ENCODE results near the gene NELL2. TPM values are rescaled to one million over a fixed set of nuclear protein-coding genes. Genes with fewer than 3 reads are reported as not detected.

Gene NELL2
- total RNA-seq, 1 donor from 2014 or later = 27.1 TPM

GRCh38 chr12:44889926-44890325 is 13.8 kb upstream of the NELL2 start:
- Mint-ChIP-seq H3K4me1 (ENCODE audit: unreplicated experiment) (peaks cover 5% of the 10 kb centered on the region), H3K36me3 (no peaks in the 10 kb centered on the region), H3K9me3 (peaks cover 4% of the 10 kb centered on the region), H3K27me3 (no peaks in the 10 kb centered on the region), H3K27ac (peak overlapping the region; percentile 42), H3K4me3 (no peak overlapping the region)
- TF ChIP-seq CTCF (conservative IDR thresholded peaks at IDR 0.05) = no peak
- DNase-seq (ENCODE audit: extremely low spot score, unreplicated experiment) = no peak

GRCh38 chr12:44889162-44889561 is 13.0 kb upstream of the NELL2 start:
- Mint-ChIP-seq H3K27ac (no peak overlapping the region), H3K36me3 (no peaks in the 10 kb centered on the region), H3K9me3 (peaks cover 4% of the 10 kb centered on the region), H3K4me1 (ENCODE audit: unreplicated experiment) (peaks cover 5% of the 10 kb centered on the region), H3K4me3 (no peak overlapping the region), H3K27me3 (no peaks in the 10 kb centered on the region)
- TF ChIP-seq CTCF (conservative IDR thresholded peaks at IDR 0.05) = no peak
- no peak for DNase-seq (ENCODE audit: extremely low spot score, unreplicated experiment)

DNA sequence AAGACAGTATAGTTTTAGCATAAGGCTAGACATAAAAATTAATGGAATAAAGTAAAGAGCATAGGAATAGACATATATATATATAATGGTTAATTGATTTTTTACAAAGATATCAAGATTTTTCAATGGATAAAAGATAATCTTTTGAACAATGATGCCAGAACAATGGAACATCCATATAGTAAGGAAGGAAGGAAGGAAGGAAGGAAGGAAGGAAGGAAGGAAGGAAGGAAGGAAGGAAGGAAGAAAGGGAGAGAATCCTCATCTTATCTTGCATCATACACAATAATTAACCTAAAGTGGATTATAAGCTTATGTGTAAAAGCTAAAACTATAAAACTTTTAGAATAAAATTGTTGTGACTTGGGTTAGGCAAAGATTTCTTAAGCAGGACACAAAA is 9.8 kb upstream of the NELL2 start:
- TF ChIP-seq CTCF (conservative IDR thresholded peaks at IDR 0.05) = no peak
- peaks cover 5% of the 10 kb centered on the region for H3K4me1 Mint-ChIP-seq (ENCODE audit: unreplicated experiment)
- no peak overlapping the region for H3K27ac Mint-ChIP-seq
- H3K4me3 Mint-ChIP-seq = no peak overlapping the region
- peaks cover 4% of the 10 kb centered on the region for H3K9me3 Mint-ChIP-seq
- no peak for DNase-seq (ENCODE audit: extremely low spot score, unreplicated experiment)
- H3K36me3 Mint-ChIP-seq = no peaks in the 10 kb centered on the region
- H3K27me3 Mint-ChIP-seq = no peaks in the 10 kb centered on the region

DNA sequence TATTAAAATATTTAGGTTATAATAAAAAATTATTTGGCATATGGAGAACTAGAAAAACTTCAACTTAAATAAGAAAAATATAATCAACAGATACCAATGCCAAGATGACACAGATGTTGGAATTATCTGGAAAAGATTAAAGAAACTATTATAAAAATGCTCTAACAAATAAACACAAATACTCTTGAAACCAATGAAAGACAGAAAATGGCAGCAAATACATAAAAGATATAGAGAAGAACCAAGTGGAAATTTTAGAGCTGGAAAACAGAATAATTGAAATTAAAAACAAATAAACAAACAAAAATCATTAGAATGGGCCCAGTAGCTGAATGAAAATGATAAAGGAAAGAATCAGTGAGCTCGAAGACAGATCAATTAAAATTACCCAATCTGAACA is 5.1 kb upstream of the NELL2 start:
- peaks cover 35% of the 10 kb centered on the region for H3K27me3 Mint-ChIP-seq
- peaks cover 8% of the 10 kb centered on the region for H3K4me1 Mint-ChIP-seq (ENCODE audit: unreplicated experiment)
- H3K4me3 Mint-ChIP-seq = no peak overlapping the region
- no peak for DNase-seq (ENCODE audit: extremely low spot score, unreplicated experiment)
- no peak overlapping the region for H3K27ac Mint-ChIP-seq
- no peak for TF ChIP-seq CTCF (conservative IDR thresholded peaks at IDR 0.05)
- H3K9me3 Mint-ChIP-seq = no peaks in the 10 kb centered on the region
- H3K36me3 Mint-ChIP-seq = no peaks in the 10 kb centered on the region

DNA sequence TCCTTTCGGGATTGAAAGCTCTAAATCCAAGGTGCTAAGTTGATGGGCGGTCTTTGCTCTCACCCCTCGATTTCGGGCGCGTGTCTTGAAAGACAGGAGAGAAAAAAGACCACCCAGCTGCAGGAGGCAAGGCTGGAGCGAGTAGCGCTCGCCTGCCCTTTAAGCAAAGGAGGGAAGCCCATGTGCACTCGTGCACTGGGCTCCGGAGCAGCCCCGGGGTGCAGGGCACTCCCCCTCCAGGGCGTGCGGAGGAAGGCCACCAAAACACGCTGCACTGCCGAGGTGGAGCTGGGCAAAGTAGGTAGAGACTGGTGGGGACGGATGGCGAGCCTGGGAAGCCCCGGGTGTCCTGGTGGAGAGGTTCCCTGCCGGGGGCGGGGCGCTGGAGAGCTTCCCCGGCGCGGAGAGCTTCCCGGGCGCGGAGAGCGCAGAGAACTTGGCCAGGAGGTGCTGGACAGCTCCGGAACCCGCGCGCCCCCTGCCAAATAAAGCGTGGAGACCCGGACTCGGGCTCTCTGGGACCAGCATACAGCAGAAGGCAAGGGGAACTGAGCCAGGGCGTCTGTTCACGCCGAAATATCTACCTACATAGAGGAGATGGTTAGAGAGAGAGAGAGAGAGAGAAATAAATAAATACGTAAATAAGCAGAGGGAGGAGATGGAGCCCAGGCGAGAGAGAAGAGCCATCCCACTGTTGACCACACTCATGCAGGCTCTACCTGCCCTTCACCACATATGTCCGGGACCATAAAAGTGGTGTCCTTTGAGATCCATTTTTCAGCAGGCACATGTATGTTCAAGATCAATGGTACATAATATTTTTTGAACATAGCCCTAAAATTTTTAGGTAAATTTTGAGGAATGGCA is 662 bp upstream of the NELL2 start:
- H3K9me3 Mint-ChIP-seq = no peaks in the 10 kb centered on the region
- H3K27ac Mint-ChIP-seq = no peak overlapping the region
- H3K4me3 Mint-ChIP-seq = peak overlapping the region; percentile 95
- peaks cover 25% of the 10 kb centered on the region for H3K4me1 Mint-ChIP-seq (ENCODE audit: unreplicated experiment)
- H3K27me3 Mint-ChIP-seq = peaks cover 68% of the 10 kb centered on the region
- DNase-seq (ENCODE audit: extremely low spot score, unreplicated experiment) = peak; percentile 72
- peak; percentile 52 for TF ChIP-seq CTCF (conservative IDR thresholded peaks at IDR 0.05)
- no peaks in the 10 kb centered on the region for H3K36me3 Mint-ChIP-seq
